Body of pancreas (tissue), 4 donors: ENCODE results near the gene SH3TC1.

Experiments
- CTCF ChIP-seq, 7 experiments: fragments of 450-650 bp in 4 of 7; fragments of 200-600 bp in 3 of 7; sonication (generic) in 3 of 7; IDR thresholded peaks; one replicate each; pipeline ENCODE4 v1.5.1; 2016 to 2019; ENCODE audit warnings: antibody characterized with exemption in 7 of 7
- POLR2A ChIP-seq, 3 donors: fragments of 450-650 bp; IDR thresholded peaks; one replicate each; pipeline ENCODE4 v1.6.1; 2016; ENCODE audit warnings: antibody characterized with exemption in 3 of 3, mild to moderate bottlenecking in 2 of 3

GRCh38 chr4:8151165-8151650, 47.9 kb upstream of the SH3TC1 start:
- TF ChIP-seq CTCF (IDR thresholded peaks at IDR 0.05) (no peak), POLR2A (IDR thresholded peaks at IDR 0.05) (no peak)
